ENCODE results near the gene GLB1L.

GRCh38 chr2:219278655-219279150 lies 33.5 kb upstream of the GLB1L start:
- no peak for TF ChIP-seq CTCF (IDR thresholded peaks at IDR 0.05; ENCODE audit: low read depth, low read length, missing input control)
- no peak for TF ChIP-seq ZBTB33 (IDR thresholded peaks at IDR 0.05)
- no peak for TF ChIP-seq JUND (IDR thresholded peaks at IDR 0.05)
- TF ChIP-seq ATF3 (IDR thresholded peaks at IDR 0.05), result no peak
- TF ChIP-seq MAX (IDR thresholded peaks at IDR 0.05), result no peak
- no peak for TF ChIP-seq RAD21 (IDR thresholded peaks at IDR 0.05)
